Adipocyte (in vitro differentiated cells): ENCODE measurements around the gene ATP5PF.
"Not testable (repeated sequence)": the region's sequence is repeated elsewhere in the genome, so short reads cannot be mapped to it uniquely, and the experiment has no call there.

Experiments used
- DNase-seq: peaks from one replicate; pipeline ENCODE4 v3.0.0-alpha.2; 2015; ENCODE audit warnings: low read depth
- H3K27me3 ChIP-seq: replicated peaks from 2 replicates; pipeline ENCODE4 v1.7.0; 2013; ENCODE audit warnings: mild to moderate bottlenecking, low read length, moderate library complexity; ENCODE audit not compliant: control insufficient read depth, insufficient read depth
- H3K36me3 ChIP-seq: 2 replicates; pipeline ENCODE4 v1.7.0; 2013; ENCODE audit warnings: low read length, mild to moderate bottlenecking, moderate library complexity; ENCODE audit not compliant: control insufficient read depth, insufficient read depth, severe bottlenecking
- H3K4me1 ChIP-seq: 2 replicates; pipeline ENCODE4 v1.7.0; 2013; ENCODE audit warnings: mild to moderate bottlenecking, low read length, moderate library complexity; ENCODE audit not compliant: control insufficient read depth, insufficient read depth
- H3K4me3 ChIP-seq: 2 replicates; pipeline ENCODE4 v1.7.0; 2013; ENCODE audit warnings: mild to moderate bottlenecking, low read length, moderate library complexity
- H3K9ac ChIP-seq: 2 replicates; pipeline ENCODE4 v1.7.0; 2013; ENCODE audit warnings: mild to moderate bottlenecking, low read length, moderate library complexity
- H3K9me3 ChIP-seq: 2 replicates; pipeline ENCODE4 v1.7.0; 2013; ENCODE audit warnings: mild to moderate bottlenecking, low read length, moderate library complexity; ENCODE audit not compliant: control insufficient read depth

ATP5PF gene, protein sequence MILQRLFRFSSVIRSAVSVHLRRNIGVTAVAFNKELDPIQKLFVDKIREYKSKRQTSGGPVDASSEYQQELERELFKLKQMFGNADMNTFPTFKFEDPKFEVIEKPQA

DNA sequence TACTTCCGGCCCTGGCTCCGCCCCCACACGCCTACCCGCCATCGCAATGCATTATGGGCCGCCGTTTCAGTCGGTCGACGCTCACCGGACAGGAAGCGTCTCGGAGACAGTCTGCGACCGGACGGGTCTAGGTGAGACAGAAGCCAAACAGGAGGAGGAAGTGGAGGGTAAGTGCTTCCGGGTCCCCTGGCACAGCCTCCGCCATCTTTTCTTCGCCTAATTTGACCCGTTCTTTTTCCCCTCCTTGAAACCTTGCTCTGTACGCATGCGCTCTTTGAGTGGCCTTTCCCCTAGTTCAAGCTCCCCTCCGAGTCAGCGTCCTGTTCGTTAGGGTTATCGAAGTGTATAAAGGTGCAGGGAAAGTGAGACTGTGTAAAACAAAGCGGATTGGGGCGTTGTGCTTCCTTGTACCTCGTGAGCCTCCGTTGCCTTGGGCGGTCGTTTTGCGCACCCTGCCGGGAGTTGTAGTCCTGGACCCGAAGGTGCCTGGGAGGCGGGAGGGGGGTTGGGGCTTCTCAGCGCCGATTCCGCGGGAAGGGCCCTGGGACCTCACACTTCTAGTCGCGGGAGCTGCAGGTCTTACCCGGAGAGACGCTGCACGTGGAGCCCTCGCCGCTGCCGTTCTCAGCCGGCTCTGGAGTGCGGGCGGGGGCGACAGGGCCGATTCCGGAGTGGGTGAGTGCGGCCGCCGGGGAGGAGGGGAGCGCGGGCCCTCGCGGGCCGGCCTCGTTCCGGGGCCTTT is at the start of gene ATP5PF, which contains the start of gene GABPA:
ATP5PF (minus strand) TSS at position 1 of the 742 bp plus-strand sequence. CDS start 5,110 bp downstream, outside the sequence.
GABPA (plus strand) TSS at position 69 of the 742 bp plus-strand sequence. CDS start 6,627 bp downstream, outside the sequence.
- H3K27me3 ChIP-seq, result no peaks in the 10 kb centered on the region
- H3K4me1 ChIP-seq, result peaks cover 42% of the 10 kb centered on the region
- H3K9ac ChIP-seq, result peak within 1 kb of the TSS; percentile 97
- H3K36me3 ChIP-seq, result peaks cover 8% of the 10 kb centered on the region
- H3K9me3 ChIP-seq, result no peaks in the 10 kb centered on the region
- peak; percentile 99 for DNase-seq
- peak within 1 kb of the TSS; percentile 98 for H3K4me3 ChIP-seq

DNA sequence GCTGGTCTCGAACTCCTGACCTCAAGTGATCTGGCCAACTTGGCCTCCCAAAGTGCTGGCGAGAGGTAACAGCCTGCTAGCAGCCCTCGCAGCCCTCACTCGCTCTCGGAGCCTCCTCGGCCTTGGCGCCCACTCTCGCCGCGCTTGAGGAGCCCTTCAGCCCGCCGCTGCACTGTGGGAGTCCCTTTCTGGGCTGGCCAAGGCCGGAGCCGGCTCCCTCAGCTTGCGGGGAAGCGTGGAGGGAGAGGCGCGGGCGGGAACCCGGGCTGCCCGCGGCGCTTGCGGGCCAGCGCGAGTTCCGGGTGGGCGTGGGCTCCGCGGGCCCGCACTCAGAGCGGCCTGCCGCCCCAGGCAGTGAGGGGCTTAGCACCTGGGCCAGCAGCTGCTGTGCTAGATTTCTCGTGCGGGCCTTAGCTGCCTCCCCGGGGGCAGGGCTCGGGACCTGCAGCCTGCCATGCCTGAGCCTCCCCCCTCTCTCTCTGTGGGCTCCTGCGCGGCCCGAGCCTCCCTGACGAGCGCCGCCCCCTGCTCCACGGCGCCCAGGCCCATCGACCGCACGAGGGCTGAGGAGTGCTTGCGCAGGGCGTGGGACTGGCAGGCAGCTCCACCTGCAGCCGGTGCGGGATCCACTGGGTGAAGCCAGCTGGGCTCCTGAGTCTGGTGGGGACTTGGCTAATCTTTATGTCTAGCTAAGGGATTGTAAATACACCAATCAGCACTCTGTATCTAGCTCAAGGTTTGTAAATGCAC is 43.6 kb upstream of the ATP5PF start:
- not testable (repeated sequence) for H3K4me3 ChIP-seq, H3K27me3 ChIP-seq, DNase-seq, H3K36me3 ChIP-seq, H3K4me1 ChIP-seq, H3K9me3 ChIP-seq, H3K9ac ChIP-seq

DNA sequence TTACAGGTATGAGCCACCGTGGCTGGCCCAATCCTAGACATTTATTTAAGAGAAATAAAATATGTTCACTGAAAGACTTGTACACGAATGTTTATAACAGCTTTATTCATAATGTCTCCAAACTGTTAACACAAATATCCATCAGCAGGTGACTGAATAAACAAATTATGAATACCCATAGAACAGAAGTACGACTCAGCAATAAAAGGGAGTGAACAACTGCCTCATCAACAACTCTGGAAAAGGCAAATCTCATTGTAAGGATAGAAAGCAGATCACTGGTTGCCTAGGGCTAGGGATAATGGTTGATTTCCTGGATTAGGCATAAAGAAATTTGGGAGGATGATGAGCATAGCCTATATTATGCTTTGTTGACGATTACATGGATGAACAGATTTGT is 41.7 kb upstream of the ATP5PF start:
- Histone ChIP-seq H3K9me3 (no peaks in the 10 kb centered on the region), H3K4me3 (no peak overlapping the region), H3K4me1 (no peaks in the 10 kb centered on the region), H3K27me3 (no peaks in the 10 kb centered on the region), H3K36me3 (no peaks in the 10 kb centered on the region), H3K9ac (no peak overlapping the region)
- no peak for DNase-seq

DNA sequence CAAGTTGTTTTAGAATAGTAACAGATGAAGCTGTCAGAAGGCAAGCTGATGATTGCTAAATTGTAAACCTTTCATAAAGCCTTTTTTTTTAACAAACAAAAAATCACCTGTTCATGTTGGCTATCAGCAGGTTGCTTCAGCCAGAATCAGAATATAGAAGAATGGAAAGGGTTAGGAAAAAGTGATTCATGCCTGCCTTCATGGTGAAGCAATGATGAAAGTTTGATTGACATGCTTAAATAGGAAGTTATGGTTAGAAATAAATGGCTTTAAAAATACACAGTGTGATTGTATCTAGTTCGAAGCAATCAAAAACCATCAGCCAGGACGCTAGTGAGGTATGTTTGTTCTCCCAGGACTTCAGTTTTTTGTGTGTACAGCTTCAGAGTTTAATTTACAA is 38.0 kb upstream of the ATP5PF start:
- H3K4me1 ChIP-seq, result no peaks in the 10 kb centered on the region
- H3K9ac ChIP-seq, result no peak overlapping the region
- no peaks in the 10 kb centered on the region for H3K9me3 ChIP-seq
- H3K4me3 ChIP-seq, result no peak overlapping the region
- H3K36me3 ChIP-seq, result no peaks in the 10 kb centered on the region
- peak; percentile 36 for DNase-seq
- H3K27me3 ChIP-seq, result no peaks in the 10 kb centered on the region

DNA sequence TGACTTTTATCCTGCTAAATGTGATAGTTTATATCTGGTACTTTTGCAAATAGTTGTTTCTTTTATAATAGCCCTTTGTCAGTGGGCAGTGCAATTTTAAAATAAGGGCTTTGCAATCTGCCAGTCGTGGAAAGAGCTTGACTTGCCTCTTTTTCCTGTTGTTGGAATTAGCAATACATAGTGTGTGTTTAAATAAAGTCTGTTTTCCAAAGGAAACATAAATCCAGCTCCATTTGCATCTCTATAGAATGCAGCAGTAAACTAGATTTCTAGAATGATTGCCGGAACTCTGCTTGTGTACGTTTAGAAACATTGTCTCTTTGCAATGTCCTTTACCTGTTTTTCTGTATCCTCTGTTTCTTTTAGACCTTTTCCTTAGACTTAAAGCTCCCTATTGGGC is 33.2 kb upstream of the ATP5PF start:
- DNase-seq, result no peak
- no peak overlapping the region for H3K9ac ChIP-seq

DNA sequence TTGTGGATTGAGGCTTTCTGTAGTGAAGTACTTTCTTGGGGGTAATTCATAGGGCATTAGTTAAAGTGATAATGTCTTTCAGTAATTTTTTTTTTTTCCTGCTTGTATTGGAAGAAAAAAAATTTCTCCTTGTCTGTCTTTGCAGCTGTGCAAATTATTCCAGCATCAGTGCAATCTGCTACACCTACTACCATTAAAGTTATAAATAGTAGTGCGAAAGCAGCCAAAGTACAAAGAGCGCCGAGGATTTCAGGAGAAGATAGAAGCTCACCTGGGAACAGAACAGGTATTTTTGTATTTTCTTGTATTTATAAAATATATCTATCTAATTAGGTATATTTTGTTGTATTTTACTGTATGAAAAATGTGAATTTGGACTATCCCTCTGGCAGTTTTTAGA is 29.4 kb upstream of the ATP5PF start:
- peaks cover 63% of the 10 kb centered on the region for H3K36me3 ChIP-seq
- H3K9ac ChIP-seq, result no peak overlapping the region
- no peaks in the 10 kb centered on the region for H3K27me3 ChIP-seq

More for the DNA sequence above, 33.2 kb upstream of the ATP5PF start:
- Histone ChIP-seq H3K4me3 (no peak overlapping the region), H3K4me1 (no peaks in the 10 kb centered on the region), H3K27me3 (no peaks in the 10 kb centered on the region), H3K36me3 (peaks cover 40% of the 10 kb centered on the region), H3K9me3 (no peaks in the 10 kb centered on the region)

DNA sequence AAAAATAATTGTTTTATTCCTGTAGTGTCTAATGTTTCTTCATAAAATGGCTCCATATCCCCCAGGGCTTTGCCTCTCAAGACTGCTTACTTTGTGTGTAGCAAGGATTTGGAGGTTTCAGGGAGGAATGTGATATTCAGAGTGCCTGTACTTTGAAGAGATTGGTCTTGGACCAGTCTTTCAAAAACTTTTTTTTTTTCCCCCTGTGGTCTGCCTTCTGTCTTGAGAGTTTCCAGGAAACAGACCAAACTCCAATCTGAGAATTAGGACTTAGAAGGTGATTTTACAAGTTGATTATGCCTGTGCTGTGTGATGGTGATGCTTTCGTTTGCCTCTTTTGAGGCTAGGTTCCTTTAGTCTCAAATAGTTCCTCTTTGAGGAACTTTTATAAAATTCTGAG is 26.0 kb upstream of the ATP5PF start:
- Histone ChIP-seq H3K36me3 (peaks cover 57% of the 10 kb centered on the region), H3K9ac (no peak overlapping the region), H3K4me1 (peaks cover 12% of the 10 kb centered on the region), H3K27me3 (no peaks in the 10 kb centered on the region), H3K4me3 (no peak overlapping the region), H3K9me3 (no peaks in the 10 kb centered on the region)
- DNase-seq, result no peak

More for the DNA sequence above, 29.4 kb upstream of the ATP5PF start:
- peaks cover 12% of the 10 kb centered on the region for H3K4me1 ChIP-seq
- H3K9me3 ChIP-seq, result no peaks in the 10 kb centered on the region
- H3K4me3 ChIP-seq, result no peak overlapping the region
- DNase-seq, result no peak

DNA sequence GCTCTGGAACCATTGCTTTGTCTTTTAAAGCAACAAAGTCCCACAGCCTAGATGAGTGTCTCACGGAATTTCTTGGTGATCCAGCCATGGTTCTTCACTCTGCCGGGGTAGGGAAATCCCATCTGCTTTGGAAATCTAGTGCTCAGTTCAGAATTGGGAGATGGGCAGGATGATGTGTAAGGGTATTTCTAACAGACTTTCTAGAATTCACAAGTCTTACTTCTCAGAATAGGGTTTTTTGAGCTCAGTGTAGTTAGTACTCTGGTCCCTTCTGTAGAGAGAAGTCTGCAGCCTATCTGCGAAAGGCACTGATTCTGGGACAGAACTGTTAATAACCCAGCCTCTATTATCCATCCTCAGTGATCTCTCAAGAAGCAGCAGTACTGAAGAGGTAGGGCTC is 25.4 kb upstream of the ATP5PF start:
- H3K9ac ChIP-seq, result no peak overlapping the region
- DNase-seq, result no peak
- H3K27me3 ChIP-seq, result no peaks in the 10 kb centered on the region
- peaks cover 12% of the 10 kb centered on the region for H3K4me1 ChIP-seq
- H3K4me3 ChIP-seq, result no peak overlapping the region
- no peaks in the 10 kb centered on the region for H3K9me3 ChIP-seq
- peaks cover 57% of the 10 kb centered on the region for H3K36me3 ChIP-seq

DNA sequence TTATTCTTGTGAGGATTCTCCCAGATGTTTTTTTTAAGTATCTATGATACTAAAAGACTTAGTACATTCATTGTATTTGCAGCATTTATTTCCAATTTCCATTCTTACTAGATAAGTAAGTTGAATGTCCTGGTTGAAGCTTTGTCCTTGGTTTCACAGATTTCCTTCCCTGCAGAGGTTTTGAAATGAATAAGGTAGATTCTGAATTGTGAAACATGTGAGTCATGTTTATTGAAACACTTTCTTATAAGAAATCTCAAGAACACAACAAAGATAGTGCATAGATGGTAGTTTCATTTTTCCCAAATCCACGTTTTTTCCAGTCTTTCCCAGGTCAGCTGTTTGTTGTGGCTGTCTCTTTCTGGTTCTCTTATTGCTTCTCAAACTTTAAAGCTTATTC is 24.9 kb upstream of the ATP5PF start:
- peak; percentile 55 for DNase-seq
- Histone ChIP-seq H3K27me3 (no peaks in the 10 kb centered on the region), H3K4me3 (no peak overlapping the region), H3K4me1 (peaks cover 12% of the 10 kb centered on the region), H3K9me3 (no peaks in the 10 kb centered on the region), H3K9ac (no peak overlapping the region), H3K36me3 (peaks cover 54% of the 10 kb centered on the region)

DNA sequence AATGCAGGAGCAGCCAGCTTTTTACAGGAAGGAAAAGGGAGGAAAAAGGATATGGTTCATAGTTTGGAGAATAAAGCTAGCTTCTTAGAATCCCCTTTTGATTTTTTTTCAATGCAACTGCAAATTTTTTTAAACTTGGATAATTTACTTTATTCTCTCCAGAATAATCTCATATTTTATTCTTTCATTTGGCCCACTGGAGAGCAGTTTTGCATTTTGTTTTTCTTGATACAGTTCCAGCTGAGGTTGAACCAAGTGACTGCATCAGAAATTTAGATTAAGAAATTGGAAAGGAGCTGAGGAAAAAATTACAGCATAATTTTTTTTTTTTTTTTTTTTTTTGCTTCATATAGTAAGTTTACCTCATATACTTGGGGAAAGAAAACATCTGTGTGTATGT is 22.8 kb upstream of the ATP5PF start:
- H3K9me3 ChIP-seq, result no peaks in the 10 kb centered on the region
- H3K4me3 ChIP-seq, result no peak overlapping the region
- H3K36me3 ChIP-seq, result peaks cover 48% of the 10 kb centered on the region
- peak; percentile 33 for DNase-seq
- H3K4me1 ChIP-seq, result peaks cover 12% of the 10 kb centered on the region
- no peaks in the 10 kb centered on the region for H3K27me3 ChIP-seq
- no peak overlapping the region for H3K9ac ChIP-seq

DNA sequence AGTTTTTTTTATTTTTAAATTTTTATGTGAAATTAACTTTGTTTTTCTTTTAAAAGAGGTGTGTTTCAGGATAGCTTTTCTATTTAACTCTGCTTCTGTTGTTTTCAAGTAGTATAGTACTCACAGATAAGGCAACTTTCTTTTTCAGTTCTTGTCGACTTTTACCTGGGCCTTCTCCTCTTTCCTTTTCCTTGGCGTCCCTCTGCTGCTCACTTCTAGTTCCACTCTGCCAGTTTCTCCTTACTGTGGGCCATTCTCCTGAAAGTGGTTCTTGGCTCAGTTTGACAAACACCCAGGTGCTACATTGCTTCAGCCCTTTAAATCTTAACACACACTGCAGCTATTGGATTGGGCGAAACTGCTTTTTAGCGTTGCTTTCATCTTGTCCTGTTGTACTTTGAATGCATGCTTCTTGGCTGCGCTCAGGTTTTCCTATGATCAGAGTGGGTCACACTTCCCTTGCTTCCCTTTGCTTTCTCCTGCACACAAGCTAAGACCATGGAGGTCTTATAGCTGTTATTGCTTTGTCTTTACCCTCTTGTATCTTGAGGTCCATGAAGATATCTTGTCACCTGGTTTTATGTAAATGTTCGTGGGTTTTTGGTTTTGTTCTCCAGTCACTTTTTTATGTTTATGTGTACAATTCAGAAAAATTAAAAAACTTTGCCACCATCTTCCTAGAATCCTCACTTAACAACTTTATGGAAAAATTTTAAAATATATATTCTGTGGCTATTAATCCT is 21.7 kb upstream of the ATP5PF start:
- H3K27me3 ChIP-seq, result no peaks in the 10 kb centered on the region
- DNase-seq, result no peak
- H3K4me1 ChIP-seq, result peaks cover 12% of the 10 kb centered on the region
- H3K36me3 ChIP-seq, result peaks cover 47% of the 10 kb centered on the region
- H3K4me3 ChIP-seq, result no peak overlapping the region
- no peaks in the 10 kb centered on the region for H3K9me3 ChIP-seq
- no peak overlapping the region for H3K9ac ChIP-seq
